ENCODE measurements around the gene ZNF407. TPM values are rescaled to one million over a fixed set of nuclear protein-coding genes. Genes with fewer than 3 reads are reported as not detected.

Gene ZNF407
- total RNA-seq, 1 donor, result 16.6 TPM

DNA sequence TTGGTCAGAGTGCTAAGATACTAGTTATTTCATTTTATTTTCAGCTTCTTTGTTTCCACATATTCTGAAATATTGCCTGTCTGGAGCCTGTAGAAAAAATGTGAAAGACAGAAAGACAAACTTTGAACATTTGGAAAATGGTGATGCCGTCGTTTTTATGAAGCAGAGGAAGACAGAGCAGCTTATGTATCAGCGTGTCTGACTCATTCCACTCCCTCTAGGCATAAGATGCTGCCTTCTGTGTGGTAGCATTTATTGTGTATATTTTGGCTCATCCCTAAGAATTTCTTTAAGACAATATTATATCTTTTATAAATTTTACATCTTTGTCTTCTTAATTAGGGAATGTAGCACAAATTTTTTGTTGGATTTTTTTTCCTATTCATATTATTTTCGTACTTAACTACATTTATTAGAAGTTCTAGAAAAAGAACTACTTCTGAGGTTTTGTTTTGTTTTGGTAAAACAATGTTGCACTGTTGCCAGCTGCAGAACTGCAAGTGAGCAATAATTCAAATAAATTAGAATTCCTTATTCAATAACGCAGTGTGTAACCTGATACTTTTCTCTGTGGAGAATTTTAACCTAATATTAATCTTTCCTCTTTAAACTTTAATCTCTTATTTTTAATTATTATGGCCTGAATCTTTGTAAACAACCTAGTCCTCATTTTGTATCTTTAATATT lies 300.4 kb downstream of the ZNF407 start:
- Histone ChIP-seq H2AFZ (ENCODE audit: low read length) (peak overlapping the region; percentile 62), H3K27ac (ENCODE audit: low read depth, low read length) (peak overlapping the region; percentile 17), H3K4me2 (ENCODE audit: insufficient read depth, low read length) (peak overlapping the region; percentile 67)

DNA sequence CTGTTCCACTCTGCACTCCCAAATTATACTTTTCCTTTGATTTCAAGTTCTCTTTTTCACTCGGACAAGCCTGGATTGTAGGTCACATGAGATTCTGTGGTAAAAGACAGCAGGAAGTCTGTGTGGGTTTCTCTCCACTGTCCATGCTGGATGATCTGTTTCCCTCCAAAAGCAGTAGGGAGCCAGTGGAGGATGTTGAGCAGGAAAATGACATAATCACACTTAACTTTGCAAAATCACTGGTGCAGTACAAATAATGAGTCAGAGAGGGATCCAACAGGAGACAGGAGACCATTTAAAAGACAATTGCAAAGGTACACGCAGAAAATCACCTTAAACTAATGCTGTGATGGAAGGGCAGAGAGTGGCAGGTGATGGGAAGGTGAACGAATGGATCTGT lies 301.3 kb downstream of the ZNF407 start:
- H3K4me2 ChIP-seq (ENCODE audit: insufficient read depth, low read length), result peak overlapping the region; percentile 12
- no peaks in the 10 kb centered on the region for H4K20me1 ChIP-seq (ENCODE audit: insufficient read depth, low read length)
- H2AFZ ChIP-seq (ENCODE audit: low read length), result no peak overlapping the region
- no peak overlapping the region for H3K27ac ChIP-seq (ENCODE audit: low read depth, low read length)
- TF ChIP-seq, protein P1, sequence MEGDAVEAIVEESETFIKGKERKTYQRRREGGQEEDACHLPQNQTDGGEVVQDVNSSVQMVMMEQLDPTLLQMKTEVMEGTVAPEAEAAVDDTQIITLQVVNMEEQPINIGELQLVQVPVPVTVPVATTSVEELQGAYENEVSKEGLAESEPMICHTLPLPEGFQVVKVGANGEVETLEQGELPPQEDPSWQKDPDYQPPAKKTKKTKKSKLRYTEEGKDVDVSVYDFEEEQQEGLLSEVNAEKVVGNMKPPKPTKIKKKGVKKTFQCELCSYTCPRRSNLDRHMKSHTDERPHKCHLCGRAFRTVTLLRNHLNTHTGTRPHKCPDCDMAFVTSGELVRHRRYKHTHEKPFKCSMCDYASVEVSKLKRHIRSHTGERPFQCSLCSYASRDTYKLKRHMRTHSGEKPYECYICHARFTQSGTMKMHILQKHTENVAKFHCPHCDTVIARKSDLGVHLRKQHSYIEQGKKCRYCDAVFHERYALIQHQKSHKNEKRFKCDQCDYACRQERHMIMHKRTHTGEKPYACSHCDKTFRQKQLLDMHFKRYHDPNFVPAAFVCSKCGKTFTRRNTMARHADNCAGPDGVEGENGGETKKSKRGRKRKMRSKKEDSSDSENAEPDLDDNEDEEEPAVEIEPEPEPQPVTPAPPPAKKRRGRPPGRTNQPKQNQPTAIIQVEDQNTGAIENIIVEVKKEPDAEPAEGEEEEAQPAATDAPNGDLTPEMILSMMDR (IDR thresholded peaks at IDR 0.05; ENCODE audit: extremely low read depth, low read depth, low read length), result no peak
- no peaks in the 10 kb centered on the region for H3K27me3 ChIP-seq (ENCODE audit: insufficient read depth, low read length)
- peaks cover 19% of the 10 kb centered on the region for H3K4me1 ChIP-seq (ENCODE audit: insufficient read depth, low read length)
- no peak overlapping the region for H3K4me3 ChIP-seq (ENCODE audit: insufficient read depth, low read length)
- no peak for DNase-seq (ENCODE audit: insufficient read length, low spot score, missing footprints)
- no peaks in the 10 kb centered on the region for H3K79me2 ChIP-seq (ENCODE audit: insufficient read depth, low read length)
- no peaks in the 10 kb centered on the region for H3K9me3 ChIP-seq (ENCODE audit: low read depth, low read length)
- H3K36me3 ChIP-seq (ENCODE audit: insufficient read depth, low read length), result no peaks in the 10 kb centered on the region

More for the DNA sequence above, 300.4 kb downstream of the ZNF407 start:
- DNase-seq (ENCODE audit: insufficient read length, low spot score, missing footprints), result peak; percentile 83
- Histone ChIP-seq H3K9me3 (ENCODE audit: low read depth, low read length) (no peaks in the 10 kb centered on the region), H3K36me3 (ENCODE audit: insufficient read depth, low read length) (no peaks in the 10 kb centered on the region), H3K4me3 (ENCODE audit: insufficient read depth, low read length) (peak overlapping the region; percentile 17), H4K20me1 (ENCODE audit: insufficient read depth, low read length) (no peaks in the 10 kb centered on the region), H3K4me1 (ENCODE audit: insufficient read depth, low read length) (peaks cover 19% of the 10 kb centered on the region), H3K27me3 (ENCODE audit: insufficient read depth, low read length) (no peaks in the 10 kb centered on the region), H3K79me2 (ENCODE audit: insufficient read depth, low read length) (no peaks in the 10 kb centered on the region)
- TF ChIP-seq, protein P1 (IDR thresholded peaks at IDR 0.05; ENCODE audit: extremely low read depth, low read depth, low read length), result no peak

DNA sequence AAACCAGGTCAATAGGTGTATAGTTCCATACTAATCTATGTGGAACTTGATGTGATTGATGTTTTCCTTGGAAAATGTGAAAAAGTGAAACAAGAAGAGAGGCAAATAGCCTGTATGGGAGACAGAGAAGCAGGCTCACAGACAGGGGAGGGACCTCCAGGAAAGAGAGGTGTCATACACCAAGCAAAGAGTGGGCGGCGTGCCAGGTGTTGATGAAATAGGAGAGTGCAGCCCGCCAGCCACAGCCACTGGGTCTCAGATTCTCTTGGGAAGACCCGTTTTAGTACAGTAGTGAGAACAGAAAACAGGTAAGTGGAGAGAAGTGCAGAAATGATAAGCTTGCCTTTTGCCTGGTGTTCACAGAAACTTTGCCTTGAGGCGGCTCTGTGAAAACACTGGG lies 301.9 kb downstream of the ZNF407 start:
- no peak overlapping the region for H3K27ac ChIP-seq (ENCODE audit: low read depth, low read length)
- H3K4me2 ChIP-seq (ENCODE audit: insufficient read depth, low read length), result no peak overlapping the region
- H4K20me1 ChIP-seq (ENCODE audit: insufficient read depth, low read length), result no peaks in the 10 kb centered on the region
- peaks cover 19% of the 10 kb centered on the region for H3K4me1 ChIP-seq (ENCODE audit: insufficient read depth, low read length)
- no peak overlapping the region for H3K4me3 ChIP-seq (ENCODE audit: insufficient read depth, low read length)
- TF ChIP-seq, protein P1 (IDR thresholded peaks at IDR 0.05; ENCODE audit: extremely low read depth, low read depth, low read length), result no peak
- no peaks in the 10 kb centered on the region for H3K36me3 ChIP-seq (ENCODE audit: insufficient read depth, low read length)
- H3K9me3 ChIP-seq (ENCODE audit: low read depth, low read length), result no peaks in the 10 kb centered on the region
- H3K79me2 ChIP-seq (ENCODE audit: insufficient read depth, low read length), result no peaks in the 10 kb centered on the region
- DNase-seq (ENCODE audit: insufficient read length, low spot score, missing footprints), result no peak
- H3K27me3 ChIP-seq (ENCODE audit: insufficient read depth, low read length), result no peaks in the 10 kb centered on the region
- H2AFZ ChIP-seq (ENCODE audit: low read length), result no peak overlapping the region

DNA sequence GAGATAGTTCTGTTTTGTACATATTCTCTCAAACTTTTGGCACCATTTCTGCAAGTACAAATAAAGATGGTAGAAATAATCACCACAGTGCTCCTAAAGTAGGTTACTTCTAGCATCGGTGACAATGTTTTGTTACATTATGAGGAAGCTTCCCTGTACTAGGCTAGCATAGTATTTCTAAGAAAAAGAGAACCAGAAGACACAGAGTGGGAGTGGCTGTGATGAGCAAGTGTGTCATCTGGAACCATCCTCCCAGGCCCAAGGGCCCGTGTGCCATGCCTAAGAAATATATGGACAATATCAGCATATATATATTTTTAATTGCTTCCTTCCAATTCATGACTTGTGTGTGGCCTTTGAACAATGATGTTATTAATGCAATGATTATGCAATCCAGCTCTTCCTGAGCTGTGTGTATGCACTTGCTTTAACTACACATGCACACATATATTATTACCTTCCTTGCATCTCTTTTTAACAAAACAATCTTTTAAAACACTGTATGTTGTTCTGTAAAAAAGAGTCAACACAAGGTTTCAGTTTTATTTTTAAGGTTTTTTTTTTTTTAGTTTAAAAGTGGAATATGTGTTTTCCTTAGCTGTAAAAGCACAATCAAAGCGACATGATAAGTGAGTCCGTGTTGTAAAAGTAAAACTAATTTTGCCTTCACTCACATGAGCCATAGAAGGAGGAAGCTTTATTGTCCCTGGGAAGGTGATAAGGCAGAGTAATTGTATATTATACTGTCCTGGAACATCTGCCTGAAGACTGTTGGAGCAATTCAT lies 303.9 kb downstream of the ZNF407 start:
- TF ChIP-seq, protein P1 (IDR thresholded peaks at IDR 0.05; ENCODE audit: extremely low read depth, low read depth, low read length), result no peak
- Histone ChIP-seq H3K36me3 (ENCODE audit: insufficient read depth, low read length) (no peaks in the 10 kb centered on the region), H3K79me2 (ENCODE audit: insufficient read depth, low read length) (no peaks in the 10 kb centered on the region), H3K27me3 (ENCODE audit: insufficient read depth, low read length) (no peaks in the 10 kb centered on the region), H4K20me1 (ENCODE audit: insufficient read depth, low read length) (no peaks in the 10 kb centered on the region), H3K4me2 (ENCODE audit: insufficient read depth, low read length) (no peak overlapping the region), H3K4me1 (ENCODE audit: insufficient read depth, low read length) (peaks cover 19% of the 10 kb centered on the region), H3K4me3 (ENCODE audit: insufficient read depth, low read length) (no peak overlapping the region), H3K9me3 (ENCODE audit: low read depth, low read length) (no peaks in the 10 kb centered on the region), H3K27ac (ENCODE audit: low read depth, low read length) (no peak overlapping the region), H2AFZ (ENCODE audit: low read length) (no peak overlapping the region)
- no peak for DNase-seq (ENCODE audit: insufficient read length, low spot score, missing footprints)

All from osteoblast (primary cell).